ENCODE data around the gene PET100. TPM values are rescaled to one million over a fixed set of nuclear protein-coding genes. Genes with fewer than 3 reads are reported as not detected.

Gene PET100
- total and polyA plus RNA-seq, 4 donors, result 18.1 to 145 (median 112) TPM

DNA sequence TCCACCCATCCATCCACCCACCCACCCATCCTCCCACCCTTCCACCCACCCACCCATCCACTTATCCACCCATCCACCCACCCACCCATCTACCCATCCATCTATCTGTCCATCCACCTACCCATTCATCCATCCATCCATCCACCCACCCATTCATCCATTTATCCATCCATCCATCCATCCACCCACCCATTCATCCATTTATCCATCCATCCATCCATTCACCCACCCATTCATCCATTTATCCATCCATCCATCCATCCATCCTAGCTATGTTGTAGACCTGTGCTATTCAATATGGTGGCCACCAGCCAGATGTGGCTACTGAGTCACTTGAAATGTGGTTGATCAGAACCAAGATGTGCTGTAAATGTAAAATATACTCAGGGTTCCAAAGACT is 28.9 kb upstream of the PET100 start:
- H3K27me3 ChIP-seq (ENCODE audit: control insufficient read depth, insufficient read depth, low read length), result peaks cover 6% of the 10 kb centered on the region
- H3K9me3 ChIP-seq (ENCODE audit: control insufficient read depth, insufficient read depth, low read length), result no peaks in the 10 kb centered on the region
- H3K4me1 ChIP-seq (ENCODE audit: control insufficient read depth, insufficient read depth, low read length), result peaks cover 13% of the 10 kb centered on the region
- no peak overlapping the region for H3K4me3 ChIP-seq (ENCODE audit: low read depth, low read length)
- DNase-seq (ENCODE audit: low read depth in 4 of 6, low spot score in 6 of 6), result no peak
- peaks cover 15% of the 10 kb centered on the region for H3K36me3 ChIP-seq (ENCODE audit: control insufficient read depth, insufficient read depth, low read length)
- no peak overlapping the region for H3K27ac ChIP-seq (ENCODE audit: low read depth, low read length)

DNA sequence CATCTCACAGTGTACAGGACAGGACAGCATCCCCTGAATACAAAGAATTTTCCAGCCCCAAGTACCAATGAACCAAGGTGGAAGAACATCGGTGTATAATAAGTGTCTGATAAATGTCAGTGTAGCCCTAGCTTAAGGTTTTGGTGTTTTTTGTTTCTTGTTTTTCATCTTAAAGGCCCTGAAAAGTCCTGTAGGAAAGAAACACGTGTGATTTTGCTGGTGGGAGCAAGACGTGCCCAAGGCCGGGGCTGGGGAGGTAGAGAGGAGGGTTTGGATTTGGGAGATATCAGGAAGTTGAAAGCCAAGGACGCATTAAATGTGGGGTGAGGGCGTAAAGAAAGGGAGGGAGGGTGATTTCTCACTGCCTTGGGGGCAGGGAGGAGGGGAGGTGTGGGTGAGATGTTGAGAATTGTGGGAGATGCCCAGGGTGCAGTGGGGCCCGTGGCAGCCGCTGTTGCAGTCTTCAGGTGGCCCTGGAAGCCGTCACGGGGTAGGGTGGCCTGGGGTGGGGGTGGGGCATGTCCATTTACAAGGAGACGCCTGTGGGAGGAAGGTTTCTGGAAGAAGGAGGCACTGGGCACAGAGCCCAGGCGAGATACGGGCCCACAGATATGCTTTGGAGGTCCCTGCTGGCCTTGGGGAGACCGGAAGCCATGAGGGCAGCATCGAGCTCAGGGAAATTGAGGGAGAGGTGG is 27.2 kb upstream of the PET100 start:
- no peak for DNase-seq (ENCODE audit: low read depth in 4 of 6, low spot score in 6 of 6)
- Histone ChIP-seq H3K9me3 (ENCODE audit: control insufficient read depth, insufficient read depth, low read length) (no peaks in the 10 kb centered on the region), H3K4me3 (ENCODE audit: low read depth, low read length) (no peak overlapping the region), H3K27ac (ENCODE audit: low read depth, low read length) (no peak overlapping the region), H3K27me3 (ENCODE audit: control insufficient read depth, insufficient read depth, low read length) (peaks cover under 1% of the 10 kb centered on the region), H3K36me3 (ENCODE audit: control insufficient read depth, insufficient read depth, low read length) (peaks cover 28% of the 10 kb centered on the region), H3K4me1 (ENCODE audit: control insufficient read depth, insufficient read depth, low read length) (peaks cover 3% of the 10 kb centered on the region)
- 59% methylated on average over 14 of the region's 15 CpGs for WGBS (ENCODE audit: insufficient coverage)

DNA sequence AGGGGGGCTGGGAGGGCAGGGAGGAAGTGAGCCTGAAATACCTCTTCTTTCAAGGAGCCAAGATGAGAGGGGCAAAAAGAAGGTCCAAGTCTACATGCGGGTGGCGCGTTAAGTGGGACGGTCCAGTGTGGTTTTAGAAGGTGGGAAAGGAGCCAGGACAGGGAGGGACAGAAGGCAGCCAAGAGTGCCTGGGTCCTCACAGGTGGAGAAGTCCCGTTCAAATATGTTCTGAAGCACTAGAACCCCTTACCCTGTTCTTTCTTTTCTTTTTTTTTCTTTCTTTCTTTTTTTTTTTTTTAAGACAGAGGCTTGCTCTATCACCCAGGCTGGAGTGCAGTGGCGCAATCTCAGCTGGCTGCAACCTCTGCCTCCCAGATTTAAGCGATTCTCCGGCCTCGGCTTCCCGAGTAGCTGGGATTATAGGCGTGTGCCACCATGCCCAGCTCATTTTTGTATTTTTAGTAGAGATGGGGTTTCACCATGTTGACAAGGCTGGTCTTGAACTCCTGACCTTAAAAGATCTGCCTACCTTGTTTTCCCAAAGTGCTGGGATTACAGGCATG is 26.6 kb upstream of the PET100 start:
- H3K4me3 ChIP-seq (ENCODE audit: low read depth, low read length), result no peak overlapping the region
- no peaks in the 10 kb centered on the region for H3K4me1 ChIP-seq (ENCODE audit: control insufficient read depth, insufficient read depth, low read length)
- peaks cover 34% of the 10 kb centered on the region for H3K36me3 ChIP-seq (ENCODE audit: control insufficient read depth, insufficient read depth, low read length)
- 91% methylated on average over 10 of the region's 11 CpGs for WGBS (ENCODE audit: insufficient coverage)
- no peaks in the 10 kb centered on the region for H3K27me3 ChIP-seq (ENCODE audit: control insufficient read depth, insufficient read depth, low read length)
- DNase-seq (ENCODE audit: low read depth in 4 of 6, low spot score in 6 of 6), result no peak
- H3K27ac ChIP-seq (ENCODE audit: low read depth, low read length), result no peak overlapping the region
- H3K9me3 ChIP-seq (ENCODE audit: control insufficient read depth, insufficient read depth, low read length), result no peaks in the 10 kb centered on the region

DNA sequence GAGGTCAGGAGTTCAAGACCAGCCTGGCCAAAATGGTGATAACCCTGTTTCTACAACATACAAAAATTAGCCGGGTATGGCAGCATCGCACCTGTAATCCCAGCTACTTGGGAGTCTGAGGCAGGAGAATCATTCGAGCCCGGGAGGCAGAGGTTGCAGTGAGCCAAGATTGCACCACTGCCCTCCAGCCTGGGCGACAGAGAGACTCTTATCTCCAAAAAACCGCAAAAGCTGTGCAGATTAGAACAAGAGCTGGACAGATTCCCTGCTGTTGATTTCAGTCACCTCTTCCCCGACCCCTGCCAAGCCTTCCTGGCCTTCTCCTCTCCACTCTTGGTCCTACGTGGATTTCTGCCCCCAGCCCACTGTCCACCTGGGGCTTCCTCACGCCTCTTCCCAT is 25.7 kb upstream of the PET100 start:
- Histone ChIP-seq H3K36me3 (ENCODE audit: control insufficient read depth, insufficient read depth, low read length) (peaks cover 42% of the 10 kb centered on the region), H3K4me1 (ENCODE audit: control insufficient read depth, insufficient read depth, low read length) (no peaks in the 10 kb centered on the region), H3K27ac (ENCODE audit: low read depth, low read length) (no peak overlapping the region), H3K9me3 (ENCODE audit: control insufficient read depth, insufficient read depth, low read length) (no peaks in the 10 kb centered on the region), H3K4me3 (ENCODE audit: low read depth, low read length) (no peak overlapping the region), H3K27me3 (ENCODE audit: control insufficient read depth, insufficient read depth, low read length) (no peaks in the 10 kb centered on the region)
- WGBS (ENCODE audit: insufficient coverage), result 83% methylated on average over 9 of the region's 9 CpGs
- no peak for DNase-seq (ENCODE audit: low read depth in 4 of 6, low spot score in 6 of 6)

DNA sequence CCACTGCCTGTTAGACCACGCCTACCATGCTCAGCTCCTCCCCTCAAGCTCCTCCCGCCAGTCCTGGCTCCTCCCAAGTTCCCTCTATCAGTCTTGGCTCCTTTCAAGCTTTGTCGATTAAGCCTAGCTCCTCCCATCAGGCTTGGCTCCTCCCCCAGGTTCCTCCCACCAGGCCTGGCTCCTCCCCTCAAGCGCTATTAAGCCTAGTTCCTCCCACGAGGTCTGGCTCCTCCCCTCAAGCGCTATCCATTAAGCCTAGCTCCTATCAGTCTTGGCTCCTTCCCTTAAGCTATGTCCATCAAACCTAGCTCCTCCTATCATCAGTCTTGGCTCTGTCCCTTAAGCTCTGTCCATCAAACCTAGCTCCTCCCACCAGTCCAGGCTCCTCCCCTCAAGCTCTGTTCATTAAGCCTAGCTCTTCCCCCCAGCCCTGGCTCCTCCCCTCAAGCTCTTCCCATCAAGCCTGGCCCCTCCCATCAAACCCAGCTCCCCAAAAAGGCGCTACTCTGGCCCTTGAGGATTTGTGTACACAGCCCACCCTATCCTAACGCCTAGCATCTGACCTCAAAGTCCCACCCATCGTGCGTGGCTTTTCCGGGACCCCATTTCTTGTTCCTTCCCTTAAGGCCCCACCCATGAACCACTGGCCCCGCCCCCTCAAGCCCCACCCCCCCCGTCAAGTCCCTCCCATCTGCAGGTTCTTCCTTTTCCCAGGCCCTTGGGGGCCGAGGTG is 23.9 kb upstream of the PET100 start:
- DNase-seq (ENCODE audit: low read depth in 4 of 6, low spot score in 6 of 6), result peak in 1 of 6 donors; percentile 8
- Histone ChIP-seq H3K4me1 (ENCODE audit: control insufficient read depth, insufficient read depth, low read length) (no peaks in the 10 kb centered on the region), H3K27me3 (ENCODE audit: control insufficient read depth, insufficient read depth, low read length) (no peaks in the 10 kb centered on the region), H3K9me3 (ENCODE audit: control insufficient read depth, insufficient read depth, low read length) (no peaks in the 10 kb centered on the region), H3K4me3 (ENCODE audit: low read depth, low read length) (no peak overlapping the region), H3K27ac (ENCODE audit: low read depth, low read length) (no peak overlapping the region), H3K36me3 (ENCODE audit: control insufficient read depth, insufficient read depth, low read length) (peaks cover 55% of the 10 kb centered on the region)
- 72% methylated on average over 8 of the region's 14 CpGs for WGBS (ENCODE audit: insufficient coverage)

DNA sequence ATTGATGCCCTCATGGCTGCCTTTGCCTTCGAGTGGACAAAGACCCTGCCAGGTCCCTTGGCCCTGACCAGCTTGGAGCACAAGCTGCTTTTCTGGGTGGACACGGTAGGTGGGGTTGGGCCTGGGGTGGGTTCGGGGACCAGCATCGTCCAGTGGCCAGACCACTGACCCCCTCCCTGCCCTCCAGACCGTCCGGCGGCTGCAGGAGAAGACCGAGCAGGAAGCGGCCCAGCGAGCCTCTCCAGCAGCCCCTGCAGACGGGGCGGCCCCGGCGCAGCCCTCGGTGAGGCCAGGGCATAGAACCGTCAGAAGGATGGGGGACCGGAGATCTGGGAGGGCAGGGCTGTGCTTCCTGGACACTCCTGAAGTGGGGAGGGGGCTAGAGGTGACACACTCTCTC is 23.3 kb upstream of the PET100 start:
- no peak overlapping the region for H3K27ac ChIP-seq (ENCODE audit: low read depth, low read length)
- WGBS (ENCODE audit: insufficient coverage), result 88% methylated on average over 6 of the region's 17 CpGs
- H3K4me1 ChIP-seq (ENCODE audit: control insufficient read depth, insufficient read depth, low read length), result no peaks in the 10 kb centered on the region
- no peaks in the 10 kb centered on the region for H3K9me3 ChIP-seq (ENCODE audit: control insufficient read depth, insufficient read depth, low read length)
- no peak for DNase-seq (ENCODE audit: low read depth in 4 of 6, low spot score in 6 of 6)
- H3K36me3 ChIP-seq (ENCODE audit: control insufficient read depth, insufficient read depth, low read length), result peaks cover 61% of the 10 kb centered on the region
- no peak overlapping the region for H3K4me3 ChIP-seq (ENCODE audit: low read depth, low read length)
- H3K27me3 ChIP-seq (ENCODE audit: control insufficient read depth, insufficient read depth, low read length), result no peaks in the 10 kb centered on the region

DNA sequence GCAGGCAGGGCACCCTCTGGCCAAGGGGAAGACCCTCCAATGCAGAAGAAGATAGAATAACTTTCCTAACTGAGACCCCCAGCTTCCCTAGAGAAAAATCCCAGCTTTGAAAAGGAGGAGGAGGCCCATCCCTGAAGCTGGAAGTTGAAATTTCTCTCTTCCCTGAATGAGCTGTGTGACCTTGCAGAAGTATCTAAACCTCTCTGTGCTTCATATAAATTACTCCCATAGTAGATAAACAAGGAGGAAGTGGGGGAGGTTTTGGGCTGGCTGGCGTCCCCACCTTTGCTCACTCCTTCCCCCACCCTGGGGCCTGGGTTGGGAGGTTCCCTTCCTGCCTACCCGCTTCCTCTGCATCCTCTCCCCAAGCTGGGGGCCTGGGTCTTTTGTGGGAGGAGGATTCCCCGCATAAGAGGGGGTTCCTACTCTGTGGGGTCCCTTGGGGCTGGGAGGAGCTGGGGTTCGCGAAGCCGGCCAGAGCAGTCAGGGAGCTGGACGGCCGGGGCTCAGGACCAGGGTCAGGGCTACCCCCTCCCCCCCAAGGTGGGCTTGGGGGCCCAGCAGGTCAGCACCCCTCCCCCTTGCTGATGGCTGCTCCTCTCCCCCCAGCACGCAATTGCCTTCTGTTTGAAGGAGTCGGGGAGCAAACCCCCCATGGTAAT is 22.2 kb upstream of the PET100 start:
- peaks cover 72% of the 10 kb centered on the region for H3K36me3 ChIP-seq (ENCODE audit: control insufficient read depth, insufficient read depth, low read length)
- 100% methylated on average over 1 of the region's 10 CpGs for WGBS (ENCODE audit: insufficient coverage)
- H3K27me3 ChIP-seq (ENCODE audit: control insufficient read depth, insufficient read depth, low read length), result no peaks in the 10 kb centered on the region
- H3K4me3 ChIP-seq (ENCODE audit: low read depth, low read length), result no peak overlapping the region
- H3K9me3 ChIP-seq (ENCODE audit: control insufficient read depth, insufficient read depth, low read length), result no peaks in the 10 kb centered on the region
- no peaks in the 10 kb centered on the region for H3K4me1 ChIP-seq (ENCODE audit: control insufficient read depth, insufficient read depth, low read length)
- DNase-seq (ENCODE audit: low read depth in 4 of 6, low spot score in 6 of 6), result no peak
- no peak overlapping the region for H3K27ac ChIP-seq (ENCODE audit: low read depth, low read length)

DNA sequence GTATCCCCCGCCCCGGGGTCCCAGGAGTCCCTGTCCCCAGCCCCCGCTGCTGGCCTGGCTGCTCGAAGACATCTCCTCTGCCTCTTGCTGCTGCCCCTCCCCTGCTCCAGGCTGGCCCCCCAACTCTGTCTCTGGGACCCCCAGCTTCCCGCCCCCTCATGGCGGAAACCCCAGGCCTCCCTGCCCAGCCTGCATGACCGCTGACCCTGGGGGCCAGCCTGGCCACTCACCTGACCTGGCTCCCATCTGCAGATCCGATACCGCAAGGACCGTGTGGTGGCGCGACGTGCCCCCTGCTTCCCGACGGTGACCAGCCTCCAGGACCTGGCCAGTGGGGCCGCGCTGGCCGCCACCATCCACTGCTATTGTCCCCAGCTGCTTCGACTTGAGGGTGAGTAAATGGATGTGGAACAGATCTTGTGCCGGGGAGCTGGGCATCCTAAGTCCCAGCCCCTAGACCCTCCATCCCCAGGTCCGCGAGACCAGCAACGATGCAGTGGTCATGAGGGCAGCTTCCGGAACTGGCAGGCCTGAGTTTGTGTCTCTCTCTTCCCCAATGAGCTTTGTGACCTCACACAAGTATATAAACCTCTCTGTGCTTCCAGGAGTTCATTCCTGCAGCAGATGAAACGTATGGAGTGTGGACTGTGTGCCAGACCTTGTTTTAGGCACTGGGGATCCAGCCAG is 21.6 kb upstream of the PET100 start:
- H3K9me3 ChIP-seq (ENCODE audit: control insufficient read depth, insufficient read depth, low read length), result no peaks in the 10 kb centered on the region
- H3K4me1 ChIP-seq (ENCODE audit: control insufficient read depth, insufficient read depth, low read length), result no peaks in the 10 kb centered on the region
- no peak overlapping the region for H3K4me3 ChIP-seq (ENCODE audit: low read depth, low read length)
- no peaks in the 10 kb centered on the region for H3K27me3 ChIP-seq (ENCODE audit: control insufficient read depth, insufficient read depth, low read length)
- DNase-seq (ENCODE audit: low read depth in 4 of 6, low spot score in 6 of 6), result no peak
- peaks cover 78% of the 10 kb centered on the region for H3K36me3 ChIP-seq (ENCODE audit: control insufficient read depth, insufficient read depth, low read length)
- 91% methylated on average over 15 of the region's 25 CpGs for WGBS (ENCODE audit: insufficient coverage)
- H3K27ac ChIP-seq (ENCODE audit: low read depth, low read length), result no peak overlapping the region

DNA sequence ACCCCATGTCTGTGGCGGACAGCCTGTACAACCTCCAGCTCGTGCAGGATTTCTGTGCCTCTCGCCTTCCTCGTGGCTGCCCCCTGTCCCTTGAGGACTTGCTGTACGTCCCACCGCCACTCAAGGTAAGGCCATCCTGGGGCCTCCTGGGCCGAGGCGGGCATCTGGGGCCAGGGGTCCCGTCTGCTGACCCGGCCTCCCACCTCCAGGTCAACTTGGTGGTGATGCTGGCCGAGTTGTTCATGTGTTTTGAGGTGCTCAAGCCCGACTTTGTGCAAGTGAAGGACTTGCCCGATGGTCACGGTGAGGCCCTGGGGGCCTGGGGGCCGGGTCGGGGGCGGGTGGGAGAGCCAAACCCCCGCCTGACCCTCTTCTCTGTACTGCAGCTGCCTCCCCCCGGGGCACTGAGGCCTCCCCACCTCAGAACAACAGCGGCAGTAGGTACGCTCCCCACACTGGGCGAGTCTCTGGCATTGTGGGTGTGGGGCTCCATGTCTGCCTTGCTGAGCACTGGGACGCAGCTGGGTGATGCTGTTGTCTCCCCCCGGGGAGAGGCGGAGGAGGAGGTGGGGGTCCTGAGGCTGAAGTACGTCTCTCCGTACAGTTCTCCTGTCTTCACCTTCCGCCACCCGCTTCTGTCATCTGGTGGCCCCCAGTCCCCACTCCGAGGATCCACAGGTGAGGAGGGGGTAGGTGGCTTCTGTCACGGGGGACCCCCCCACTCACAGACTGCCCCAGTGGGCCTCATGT is 18.9 kb upstream of the PET100 start:
- no peak for DNase-seq (ENCODE audit: low read depth in 4 of 6, low spot score in 6 of 6)
- peaks cover 86% of the 10 kb centered on the region for H3K36me3 ChIP-seq (ENCODE audit: control insufficient read depth, insufficient read depth, low read length)
- 86% methylated on average over 20 of the region's 31 CpGs for WGBS (ENCODE audit: insufficient coverage)

More for the DNA sequence above, 18.9 kb upstream of the PET100 start:
- Histone ChIP-seq H3K4me3 (ENCODE audit: low read depth, low read length) (no peak overlapping the region), H3K4me1 (ENCODE audit: control insufficient read depth, insufficient read depth, low read length) (no peaks in the 10 kb centered on the region), H3K9me3 (ENCODE audit: control insufficient read depth, insufficient read depth, low read length) (no peaks in the 10 kb centered on the region), H3K27ac (ENCODE audit: low read depth, low read length) (no peak overlapping the region), H3K27me3 (ENCODE audit: control insufficient read depth, insufficient read depth, low read length) (no peaks in the 10 kb centered on the region)
